HG02885 (cell line): Measurements from ENCODE around the gene LAMC3.

Experiments
- ATAC-seq: cut with Tn5 transposase; IDR thresholded peaks from one replicate; pipeline ENCODE4 v1.9.1; 2021; ENCODE audit warnings: mild to moderate bottlenecking; ENCODE audit not compliant: unreplicated experiment, poor library complexity

The LAMC3 gene

GRCh38 chr9:131060900-131061630 lies 52.1 kb downstream of the LAMC3 start:
- no peak for ATAC-seq

GRCh38 chr9:131062969-131063368 lies 54.0 kb downstream of the LAMC3 start:
- ATAC-seq, result no peak

GRCh38 chr9:131065599-131065998 lies 56.6 kb downstream of the LAMC3 start:
- ATAC-seq, result no peak

GRCh38 chr9:131067625-131068024 lies 58.7 kb downstream of the LAMC3 start:
- ATAC-seq, result no peak

GRCh38 chr9:131068076-131068816 lies 59.3 kb downstream of the LAMC3 start:
- no peak for ATAC-seq

- no peak for ATAC-seq
Measured at GRCh38 chr9:131069699-131070098, 60.7 kb downstream of the LAMC3 start.

- no peak for ATAC-seq
Measured at GRCh38 chr9:131072107-131072870, 63.3 kb downstream of the LAMC3 start.

GRCh38 chr9:131072871-131073237 lies 63.9 kb downstream of the LAMC3 start:
- ATAC-seq, result no peak

- ATAC-seq, result no peak
Measured at GRCh38 chr9:131076347-131077195, 67.6 kb downstream of the LAMC3 start.

- ATAC-seq, result no peak
Measured at GRCh38 chr9:131078427-131079366, 69.7 kb downstream of the LAMC3 start.

- ATAC-seq, result no peak
Measured at GRCh38 chr9:131080589-131080988, 71.6 kb downstream of the LAMC3 start.

- ATAC-seq, result no peak
Measured at GRCh38 chr9:131081868-131082267, 72.9 kb downstream of the LAMC3 start.

GRCh38 chr9:131082774-131083512 lies 74.0 kb downstream of the LAMC3 start:
- no peak for ATAC-seq

GRCh38 chr9:131084661-131085369 lies 75.8 kb downstream of the LAMC3 start:
- ATAC-seq, result no peak

GRCh38 chr9:131085370-131086122 lies 76.6 kb downstream of the LAMC3 start:
- ATAC-seq, result no peak

GRCh38 chr9:131087354-131087893 lies 78.5 kb downstream of the LAMC3 start:
- no peak for ATAC-seq
